NB4 (cell line): ENCODE results near the gene NOVA2.
A peak's percentile ranks its signal among the peaks of the same experiment; 100 is the strongest.

Source experiments
- DNase-seq: peaks from one replicate; pipeline ENCODE4 v3.0.0; 2010; ENCODE audit warnings: low read depth
- H3K4me3 ChIP-seq: one replicate; pipeline ENCODE4 v1.5.1; 2011; ENCODE audit warnings: mild to moderate bottlenecking, low read depth, low read length, moderate library complexity
- MYC ChIP-seq: IDR thresholded peaks from 2 replicates; pipeline ENCODE4 v1.6.1; 2011; ENCODE audit warnings: low read depth, low read length
- POLR2A ChIP-seq: IDR thresholded peaks from 2 replicates; pipeline ENCODE4 v1.6.1; 2011; ENCODE audit warnings: mild to moderate bottlenecking; ENCODE audit not compliant: insufficient read length; ENCODE audit errors: extremely low read depth
- TF ChIP-seq, protein P1 (sequence below): IDR thresholded peaks from 2 replicates; pipeline ENCODE4 v1.6.1; 2011; ENCODE audit warnings: low read depth, low read length
- TF ChIP-seq, protein P2 (sequence below): IDR thresholded peaks from one replicate; pipeline ENCODE4 v1.5.1; 2012; ENCODE audit warnings: low read depth, low read length

Gene NOVA2

DNA sequence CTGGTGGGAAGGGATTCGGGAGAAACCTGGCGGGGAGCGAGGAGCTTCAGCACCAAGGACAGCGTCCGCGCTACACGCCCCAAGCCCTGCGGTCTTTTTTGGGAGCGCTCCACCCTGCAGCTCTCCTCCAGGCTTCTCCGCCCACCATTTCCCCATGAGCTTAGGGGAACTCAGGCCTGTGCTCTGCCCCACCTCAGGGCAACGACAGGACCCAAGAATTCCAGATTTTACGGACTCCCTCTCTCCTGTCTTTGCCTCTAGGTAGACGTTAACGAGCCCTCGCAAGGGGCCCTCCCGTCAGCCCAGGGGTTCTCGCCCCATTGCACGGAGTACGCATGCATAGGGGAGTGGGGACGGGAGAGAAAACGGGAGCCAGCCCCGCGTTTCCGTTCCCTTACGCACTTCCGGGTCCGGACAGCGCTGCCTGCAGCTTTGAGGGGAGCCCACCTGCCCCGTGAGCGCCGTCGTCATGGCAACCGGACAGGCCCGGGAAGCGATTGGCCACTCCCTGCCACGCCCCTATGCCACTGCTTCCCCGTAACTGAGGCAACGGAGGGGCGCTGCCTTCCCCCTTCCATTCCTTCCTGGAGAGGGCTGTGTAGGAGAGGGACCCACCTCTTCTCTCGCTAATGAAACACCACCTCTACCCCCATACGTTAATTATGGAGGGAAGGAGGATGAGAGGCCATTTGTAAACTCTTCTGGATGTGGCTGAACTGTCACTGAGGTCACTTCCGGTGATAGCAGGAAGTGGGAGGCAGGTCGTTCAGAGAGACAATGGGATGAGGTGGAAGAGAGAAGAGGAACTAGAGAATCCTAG, 20.8 kb downstream of the NOVA2 start:
- DNase-seq, result peak; percentile 83

DNA sequence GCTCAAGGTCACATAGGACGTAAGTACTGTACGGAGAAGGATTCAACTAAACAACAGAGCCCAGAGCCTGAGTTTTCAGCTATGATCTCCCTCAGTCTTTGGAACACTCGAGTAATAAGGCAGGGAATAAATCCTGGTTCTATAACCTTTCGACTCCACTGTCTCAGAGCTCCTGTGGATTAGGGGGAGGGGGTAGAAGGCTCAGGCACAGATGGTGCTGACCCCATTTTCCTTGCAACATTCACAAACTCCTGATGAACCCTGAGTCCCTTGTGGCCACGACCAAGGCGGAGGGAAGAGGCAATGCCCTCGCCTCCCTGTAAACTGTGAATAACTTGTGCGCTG, 21.4 kb downstream of the NOVA2 start:
- DNase-seq, result no peak
- TF ChIP-seq, protein P1, sequence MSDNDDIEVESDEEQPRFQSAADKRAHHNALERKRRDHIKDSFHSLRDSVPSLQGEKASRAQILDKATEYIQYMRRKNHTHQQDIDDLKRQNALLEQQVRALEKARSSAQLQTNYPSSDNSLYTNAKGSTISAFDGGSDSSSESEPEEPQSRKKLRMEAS, result no peak
- TF ChIP-seq POLR2A (no peak), MYC (no peak)
- TF ChIP-seq, protein P2, sequence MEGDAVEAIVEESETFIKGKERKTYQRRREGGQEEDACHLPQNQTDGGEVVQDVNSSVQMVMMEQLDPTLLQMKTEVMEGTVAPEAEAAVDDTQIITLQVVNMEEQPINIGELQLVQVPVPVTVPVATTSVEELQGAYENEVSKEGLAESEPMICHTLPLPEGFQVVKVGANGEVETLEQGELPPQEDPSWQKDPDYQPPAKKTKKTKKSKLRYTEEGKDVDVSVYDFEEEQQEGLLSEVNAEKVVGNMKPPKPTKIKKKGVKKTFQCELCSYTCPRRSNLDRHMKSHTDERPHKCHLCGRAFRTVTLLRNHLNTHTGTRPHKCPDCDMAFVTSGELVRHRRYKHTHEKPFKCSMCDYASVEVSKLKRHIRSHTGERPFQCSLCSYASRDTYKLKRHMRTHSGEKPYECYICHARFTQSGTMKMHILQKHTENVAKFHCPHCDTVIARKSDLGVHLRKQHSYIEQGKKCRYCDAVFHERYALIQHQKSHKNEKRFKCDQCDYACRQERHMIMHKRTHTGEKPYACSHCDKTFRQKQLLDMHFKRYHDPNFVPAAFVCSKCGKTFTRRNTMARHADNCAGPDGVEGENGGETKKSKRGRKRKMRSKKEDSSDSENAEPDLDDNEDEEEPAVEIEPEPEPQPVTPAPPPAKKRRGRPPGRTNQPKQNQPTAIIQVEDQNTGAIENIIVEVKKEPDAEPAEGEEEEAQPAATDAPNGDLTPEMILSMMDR, result no peak
- no peak overlapping the region for H3K4me3 ChIP-seq

More for the DNA sequence above, 20.8 kb downstream of the NOVA2 start:
- TF ChIP-seq, protein P1, result peak; percentile 67
- TF ChIP-seq, protein P2, result no peak
- no peak overlapping the region for H3K4me3 ChIP-seq

DNA sequence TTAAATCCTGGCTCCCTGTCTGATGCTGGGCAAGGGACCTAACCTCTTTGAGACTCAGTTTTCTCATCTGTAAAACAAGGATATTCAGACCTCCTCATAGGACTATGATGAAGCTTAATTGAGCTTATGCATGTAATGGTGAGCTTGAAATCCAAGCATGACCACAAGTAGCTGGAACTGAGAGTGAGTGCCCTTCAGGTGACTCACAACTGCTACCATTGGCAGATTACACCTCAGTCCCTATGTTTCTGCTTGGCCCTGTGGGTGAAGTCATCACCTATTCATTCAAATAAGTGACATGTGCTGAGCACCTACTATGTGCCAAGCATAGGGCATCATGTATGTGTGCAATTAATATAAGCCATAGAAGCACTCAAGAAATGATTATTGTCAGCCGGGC, 25.7 kb downstream of the NOVA2 start:
- DNase-seq, result no peak
- H3K4me3 ChIP-seq, result no peak overlapping the region
- TF ChIP-seq, protein P1, result no peak
- TF ChIP-seq MYC (no peak), POLR2A (no peak)
- TF ChIP-seq, protein P2, result no peak

DNA sequence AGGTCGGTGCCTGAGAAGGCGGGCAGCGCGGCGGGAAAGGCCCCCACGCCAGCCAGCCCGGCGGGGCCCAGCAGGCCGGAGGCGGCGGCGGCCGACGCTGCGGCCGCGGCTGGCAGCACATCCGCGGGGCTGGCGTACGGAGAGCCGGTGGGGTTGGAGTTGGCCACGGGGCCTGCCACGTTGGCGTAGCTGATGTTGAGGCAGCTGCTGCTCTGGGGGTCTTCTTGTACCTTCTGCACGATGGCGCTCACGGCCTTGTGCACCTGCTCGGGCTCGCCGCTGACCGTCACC, 33.2 kb downstream of the NOVA2 start:
- H3K4me3 ChIP-seq, result no peak overlapping the region
- TF ChIP-seq POLR2A, result no peak
- no peak for TF ChIP-seq MYC
- TF ChIP-seq, protein P2, result no peak
- TF ChIP-seq, protein P1, result no peak
- no peak for DNase-seq

DNA sequence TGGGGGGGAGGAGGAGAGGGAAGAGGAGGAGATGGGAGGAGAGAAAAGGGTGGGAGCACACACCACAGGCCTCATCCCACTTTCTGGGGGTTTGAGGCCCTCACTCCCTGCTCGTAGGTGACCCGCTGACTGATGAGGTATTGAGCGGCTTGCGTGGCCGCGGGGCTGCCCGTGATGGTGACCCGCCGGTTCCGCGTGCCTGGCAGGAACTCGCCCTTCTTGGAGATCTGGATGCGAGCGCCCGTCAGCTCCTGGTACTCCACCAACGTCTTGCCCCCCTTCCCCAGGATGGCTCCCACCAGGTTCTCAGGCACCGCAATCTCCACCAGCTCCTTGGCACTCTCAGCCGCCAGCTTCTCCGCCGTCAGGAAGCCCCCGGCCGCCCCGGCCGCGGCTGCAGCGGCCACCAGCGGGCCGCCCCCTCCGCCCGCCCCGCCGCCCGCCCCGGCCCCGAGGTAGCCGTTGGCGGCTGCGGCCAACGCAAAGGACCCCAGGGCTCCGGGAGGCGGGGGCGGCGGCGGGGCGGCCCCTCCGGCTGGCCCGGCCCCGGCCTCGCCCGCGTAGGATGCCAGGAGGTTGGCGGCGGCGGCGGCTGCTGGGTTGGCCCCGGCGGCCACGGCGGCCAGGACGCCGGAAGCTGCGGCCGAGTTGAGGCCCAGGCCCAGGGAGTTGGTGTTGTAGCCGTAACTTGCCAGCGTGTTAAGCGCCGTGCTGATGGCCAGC, 33.7 kb downstream of the NOVA2 start:
- no peak overlapping the region for H3K4me3 ChIP-seq
- TF ChIP-seq, protein P2, result no peak
- TF ChIP-seq MYC (no peak), POLR2A (no peak)
- DNase-seq, result peak; percentile 50
